Tibial nerve (tissue), 4 donors: ENCODE measurements around the gene TUBA3E.

ENCODE experiments used
- CTCF ChIP-seq, 5 experiments: fragments of 200-600 bp in 3 of 5; fragments of 450-650 bp in 2 of 5; sonication (generic) in 3 of 5; IDR thresholded peaks; one replicate each; pipeline ENCODE4 v1.5.1; 2016 to 2019; ENCODE audit warnings: antibody characterized with exemption in 5 of 5, mild to moderate bottlenecking in 3 of 5, moderate library complexity in 2 of 5
- EP300 ChIP-seq, 2 donors: sonication (generic); formaldehyde crosslinking; IDR thresholded peaks; one replicate each; pipeline ENCODE4 v1.6.1; 2017; ENCODE audit warnings: antibody characterized with exemption in 2 of 2, mild to moderate bottlenecking in 1 of 2
- POLR2A ChIP-seq, 2 donors: fragments of 450-650 bp; IDR thresholded peaks; one replicate each; pipeline ENCODE4 v1.6.1; 2017; ENCODE audit warnings: antibody characterized with exemption in 2 of 2, mild to moderate bottlenecking in 2 of 2, moderate library complexity in 2 of 2

DNA sequence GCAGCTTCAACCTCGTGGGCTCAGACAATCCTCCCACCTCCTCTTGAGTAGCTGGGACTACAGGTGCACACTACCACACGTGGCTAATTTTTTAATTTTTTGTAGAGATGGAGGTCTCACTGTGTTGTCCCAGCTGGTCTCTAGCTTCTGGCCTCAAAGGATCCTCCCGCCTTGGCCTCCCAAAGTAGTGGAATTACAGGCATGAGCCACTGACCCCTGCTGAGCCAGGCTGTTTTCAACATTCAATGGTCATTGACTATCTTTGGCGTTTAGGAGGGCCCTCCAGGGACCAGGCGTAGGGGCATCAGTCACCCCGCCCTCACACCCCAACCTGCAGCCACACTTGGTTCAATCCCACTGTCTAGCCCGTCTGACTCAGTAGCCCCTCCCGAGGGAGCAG, 11.0 kb downstream of the TUBA3E start:
- TF ChIP-seq EP300 (IDR thresholded peaks at IDR 0.05) (no peak), CTCF (IDR thresholded peaks at IDR 0.05) (no peak), POLR2A (IDR thresholded peaks at IDR 0.05) (no peak)
